ENCODE data around the gene IL9. TPM values are rescaled to one million over a fixed set of nuclear protein-coding genes. Genes with fewer than 3 reads are reported as not detected.

The IL9 gene
- total RNA-seq, 1 experiment from 2014 or later: not detected

DNA sequence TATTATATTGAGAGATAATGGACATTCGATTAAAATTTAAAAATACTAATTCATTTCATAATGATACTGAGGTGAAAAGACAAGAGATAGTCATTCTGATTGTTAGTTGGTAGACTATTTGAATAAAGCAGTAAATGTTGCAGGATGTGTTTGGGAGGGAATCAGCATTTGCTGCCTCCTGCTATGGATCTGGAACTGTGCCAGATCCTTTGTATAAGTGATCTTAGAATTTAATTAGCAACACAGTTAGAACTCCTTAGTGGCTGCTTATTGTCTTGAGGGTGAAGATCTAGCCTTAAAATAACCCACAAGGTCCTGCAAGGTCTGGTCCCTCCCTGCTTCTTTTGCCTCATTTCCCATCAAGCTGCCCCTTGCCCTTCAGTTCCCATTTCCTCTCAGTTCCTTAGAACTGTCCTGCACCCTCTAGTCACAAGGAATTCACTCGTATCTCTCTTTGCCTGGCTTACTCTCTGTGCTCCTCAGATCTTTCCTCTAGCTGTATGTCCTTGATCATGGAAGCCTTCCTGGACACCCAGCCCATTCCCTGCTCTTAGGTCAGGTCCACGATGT is 46.6 kb upstream of the IL9 start:
- intact Hi-C loops (cut with micrococcal nuclease; ENCODE audit: unreplicated experiment): no loop called here
- Histone ChIP-seq H3K27ac (ENCODE audit: low read depth, low read length, poor library complexity, severe bottlenecking) (no peak overlapping the region), H3K4me3 (ENCODE audit: low read depth, low read length, poor library complexity, severe bottlenecking) (no peak overlapping the region), H3K4me1 (ENCODE audit: insufficient read depth, low read length, poor library complexity, severe bottlenecking) (no peaks in the 10 kb centered on the region), H3K36me3 (ENCODE audit: insufficient read depth, low read length, poor library complexity, severe bottlenecking) (no peaks in the 10 kb centered on the region), H3K9me3 (ENCODE audit: low read depth, low read length, poor library complexity, severe bottlenecking) (no peaks in the 10 kb centered on the region), H3K27me3 (replicated peaks; ENCODE audit: insufficient read depth, low read depth, low read length, poor library complexity) (peaks cover 31% of the 10 kb centered on the region)
- BruUV-seq (replicated peaks): no TSS peak
- POLR2A ChIA-PET (ENCODE audit: low non-redundant PET): no interaction called here
- TF ChIP-seq, protein P1, sequence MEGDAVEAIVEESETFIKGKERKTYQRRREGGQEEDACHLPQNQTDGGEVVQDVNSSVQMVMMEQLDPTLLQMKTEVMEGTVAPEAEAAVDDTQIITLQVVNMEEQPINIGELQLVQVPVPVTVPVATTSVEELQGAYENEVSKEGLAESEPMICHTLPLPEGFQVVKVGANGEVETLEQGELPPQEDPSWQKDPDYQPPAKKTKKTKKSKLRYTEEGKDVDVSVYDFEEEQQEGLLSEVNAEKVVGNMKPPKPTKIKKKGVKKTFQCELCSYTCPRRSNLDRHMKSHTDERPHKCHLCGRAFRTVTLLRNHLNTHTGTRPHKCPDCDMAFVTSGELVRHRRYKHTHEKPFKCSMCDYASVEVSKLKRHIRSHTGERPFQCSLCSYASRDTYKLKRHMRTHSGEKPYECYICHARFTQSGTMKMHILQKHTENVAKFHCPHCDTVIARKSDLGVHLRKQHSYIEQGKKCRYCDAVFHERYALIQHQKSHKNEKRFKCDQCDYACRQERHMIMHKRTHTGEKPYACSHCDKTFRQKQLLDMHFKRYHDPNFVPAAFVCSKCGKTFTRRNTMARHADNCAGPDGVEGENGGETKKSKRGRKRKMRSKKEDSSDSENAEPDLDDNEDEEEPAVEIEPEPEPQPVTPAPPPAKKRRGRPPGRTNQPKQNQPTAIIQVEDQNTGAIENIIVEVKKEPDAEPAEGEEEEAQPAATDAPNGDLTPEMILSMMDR (conservative IDR thresholded peaks at IDR 0.05; ENCODE audit: low read depth, low read length): no peak
- TF ChIP-seq EZH2 (IDR thresholded peaks at IDR 0.05; ENCODE audit: borderline replicate concordance, low read depth, low read length, poor library complexity, severe bottlenecking): no peak
- CTCF ChIA-PET: interaction anchor here (0.6 kb wide), 1 partner anchor 132 kb away, joined by 3 read pairs; no protein-coding TSS in a partner anchor
- no peak for DNase-seq (ENCODE audit: low spot score)

DNA sequence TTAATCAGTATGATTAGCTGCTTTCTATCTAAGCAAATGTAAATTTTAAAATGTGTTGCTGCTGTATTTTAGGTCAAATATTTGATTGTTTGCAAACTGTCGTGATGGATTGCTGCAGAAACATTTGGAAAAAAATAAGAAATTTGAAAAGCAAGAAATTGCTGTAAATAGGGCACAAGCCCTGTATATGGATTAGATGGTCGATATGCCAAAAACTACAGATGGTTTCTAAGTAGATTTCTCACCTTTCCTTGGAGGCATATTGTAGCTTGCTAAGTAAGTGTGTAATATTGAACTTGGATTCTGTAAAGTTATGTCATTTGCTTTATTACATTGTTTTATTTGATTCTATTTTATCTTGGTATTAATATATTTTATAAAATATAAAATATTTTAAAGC is 46.1 kb upstream of the IL9 start:
- intact Hi-C loops (cut with micrococcal nuclease; ENCODE audit: unreplicated experiment): no loop called here

DNA sequence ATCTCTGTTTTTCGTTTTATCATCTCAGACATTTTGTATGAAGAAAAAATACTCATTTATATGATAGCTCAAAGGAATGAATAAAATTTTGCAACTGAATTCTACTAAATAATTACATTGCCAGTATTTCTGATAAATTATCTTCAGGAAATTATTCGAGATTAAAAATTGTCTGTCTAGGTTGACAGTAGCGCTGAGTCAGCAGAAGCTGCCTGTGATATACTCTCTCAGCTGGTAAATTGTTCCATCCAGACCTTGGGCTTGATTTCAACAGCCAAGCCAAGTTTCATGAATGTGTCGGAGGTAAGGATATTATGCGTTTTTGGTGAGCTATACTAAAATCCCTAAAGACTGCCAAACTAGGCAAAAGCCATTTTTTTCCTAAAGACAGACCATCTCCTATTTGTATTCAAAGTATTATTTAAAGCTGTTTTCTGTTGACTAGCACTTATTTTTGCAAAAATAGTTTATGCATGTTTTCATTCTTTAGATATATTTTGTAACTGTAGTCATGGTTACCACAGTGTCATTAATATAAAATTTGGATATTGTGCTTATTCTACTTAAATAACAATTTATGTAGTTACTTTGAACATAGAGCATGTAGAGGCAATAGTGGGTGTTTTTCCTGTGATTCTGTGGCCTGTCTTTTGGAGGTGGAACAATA is 41.7 kb upstream of the IL9 start:
- no peak for TF ChIP-seq EZH2 (IDR thresholded peaks at IDR 0.05; ENCODE audit: borderline replicate concordance, low read depth, low read length, poor library complexity, severe bottlenecking)
- TF ChIP-seq, protein P1 (conservative IDR thresholded peaks at IDR 0.05; ENCODE audit: low read depth, low read length): no peak
- intact Hi-C loops (cut with micrococcal nuclease; ENCODE audit: unreplicated experiment): no loop called here
- CTCF ChIA-PET: no interaction called here
- H3K27me3 ChIP-seq (replicated peaks; ENCODE audit: insufficient read depth, low read depth, low read length, poor library complexity): peaks cover 71% of the 10 kb centered on the region
- no peaks in the 10 kb centered on the region for H3K36me3 ChIP-seq (ENCODE audit: insufficient read depth, low read length, poor library complexity, severe bottlenecking)
- no peaks in the 10 kb centered on the region for H3K9me3 ChIP-seq (ENCODE audit: low read depth, low read length, poor library complexity, severe bottlenecking)
- POLR2A ChIA-PET (ENCODE audit: low non-redundant PET): no interaction called here
- no peak for DNase-seq (ENCODE audit: low spot score)
- no TSS peak for BruUV-seq (replicated peaks)
- no peak overlapping the region for H3K27ac ChIP-seq (ENCODE audit: low read depth, low read length, poor library complexity, severe bottlenecking)
- H3K4me3 ChIP-seq (ENCODE audit: low read depth, low read length, poor library complexity, severe bottlenecking): no peak overlapping the region
- no peaks in the 10 kb centered on the region for H3K4me1 ChIP-seq (ENCODE audit: insufficient read depth, low read length, poor library complexity, severe bottlenecking)

More for the DNA sequence above, 46.1 kb upstream of the IL9 start:
- Histone ChIP-seq H3K27ac (ENCODE audit: low read depth, low read length, poor library complexity, severe bottlenecking) (no peak overlapping the region), H3K36me3 (ENCODE audit: insufficient read depth, low read length, poor library complexity, severe bottlenecking) (no peaks in the 10 kb centered on the region), H3K4me3 (ENCODE audit: low read depth, low read length, poor library complexity, severe bottlenecking) (no peak overlapping the region), H3K4me1 (ENCODE audit: insufficient read depth, low read length, poor library complexity, severe bottlenecking) (no peaks in the 10 kb centered on the region), H3K9me3 (ENCODE audit: low read depth, low read length, poor library complexity, severe bottlenecking) (no peaks in the 10 kb centered on the region), H3K27me3 (replicated peaks; ENCODE audit: insufficient read depth, low read depth, low read length, poor library complexity) (peaks cover 37% of the 10 kb centered on the region)
- TF ChIP-seq EZH2 (IDR thresholded peaks at IDR 0.05; ENCODE audit: borderline replicate concordance, low read depth, low read length, poor library complexity, severe bottlenecking): no peak
- TF ChIP-seq, protein P1 (conservative IDR thresholded peaks at IDR 0.05; ENCODE audit: low read depth, low read length): no peak
- DNase-seq (ENCODE audit: low spot score): no peak
- no TSS peak for BruUV-seq (replicated peaks)
- ChIA-PET CTCF (interaction anchor here (0.6 kb wide), 1 partner anchor 133 kb away, joined by 3 read pairs; no protein-coding TSS in a partner anchor), POLR2A (ENCODE audit: low non-redundant PET) (no interaction called here)

Measured in A673 (cell line).